NOMO-1 (cell line): ENCODE results near the gene POMT2.
A peak's percentile ranks its signal among the peaks of the same experiment; 100 is the strongest.
"Not testable (repeated sequence)": the region's sequence is repeated elsewhere in the genome, so short reads cannot be mapped to it uniquely, and the experiment has no call there.

Experiments used
- DNase-seq, 2 experiments: peaks; one replicate each; lab custom pipeline; 2025; ENCODE audit not compliant: unreplicated experiment in 2 of 2; lab: John Stamatoyannopoulos, UW

The POMT2 gene

GRCh38 chr14:77303417-77304156 is 17.1 kb downstream of the POMT2 start:
- DNase-seq: peak; percentile 11 to 42

- DNase-seq: no peak
These were observed 17.8 kb downstream of the POMT2 start for GRCh38 chr14:77302926-77303325.

- DNase-seq: peak; percentile 8 to 50
These were observed 19.6 kb downstream of the POMT2 start for GRCh38 chr14:77301103-77301502.

- DNase-seq: no peak
These were observed 20.9 kb downstream of the POMT2 start for GRCh38 chr14:77299771-77300170.

GRCh38 chr14:77296906-77297305 is 23.8 kb downstream of the POMT2 start:
- no peak for DNase-seq

GRCh38 chr14:77296155-77296554 is 24.5 kb downstream of the POMT2 start:
- DNase-seq: no peak

GRCh38 chr14:77290705-77291104 is 30.0 kb downstream of the POMT2 start:
- no peak for DNase-seq

- no peak for DNase-seq
These were observed 34.1 kb downstream of the POMT2 start for GRCh38 chr14:77286576-77286975.

- no peak for DNase-seq
These were observed 36.2 kb downstream of the POMT2 start for GRCh38 chr14:77284466-77284865.

GRCh38 chr14:77284066-77284465 is 36.6 kb downstream of the POMT2 start:
- DNase-seq: no peak

GRCh38 chr14:77281852-77282410 is 38.8 kb downstream of the POMT2 start:
- no peak for DNase-seq

- DNase-seq: not testable (repeated sequence)
These were observed 39.8 kb downstream of the POMT2 start for GRCh38 chr14:77280921-77281320.

- no peak for DNase-seq
These were observed 41.0 kb downstream of the POMT2 start for GRCh38 chr14:77279719-77280118.

- DNase-seq: no peak
These were observed 42.0 kb downstream of the POMT2 start for GRCh38 chr14:77278461-77279230.

GRCh38 chr14:77276959-77277358 is 43.7 kb downstream of the POMT2 start:
- DNase-seq: no peak

- DNase-seq: no peak
These were observed 44.3 kb downstream of the POMT2 start for GRCh38 chr14:77276295-77276935.

- DNase-seq: no peak
These were observed 45.1 kb downstream of the POMT2 start for GRCh38 chr14:77275601-77276017.

GRCh38 chr14:77275041-77275580 is 45.6 kb downstream of the POMT2 start:
- no peak for DNase-seq

- DNase-seq: no peak
These were observed 46.9 kb downstream of the POMT2 start for GRCh38 chr14:77273796-77274195.

- DNase-seq: no peak
These were observed 48.4 kb downstream of the POMT2 start for GRCh38 chr14:77272261-77272660.

- no peak for DNase-seq
These were observed 49.5 kb downstream of the POMT2 start, which contains the start of gene NGB for GRCh38 chr14:77271113-77271710. Gene NGB, minus strand, starts transcription at chr14:77271206. Its CDS starts 269 bp downstream, at chr14:77270937.
